Measurements from ENCODE around the gene GNAS. TPM values are rescaled to one million over a fixed set of nuclear protein-coding genes. Genes with fewer than 3 reads are reported as not detected.

GNAS gene
- total RNA-seq, 4 donors from 2014 or later: 484 to 621 (median 524) TPM

- Histone ChIP-seq H3K27ac (no peak overlapping the region), H3K9me3 (no peaks in the 10 kb centered on the region), H3K4me3 (no peak overlapping the region), H3K4me1 (peaks cover 0 to 8% (median 0%) of the 10 kb centered on the region in 4 donors), H3K27me3 (no peaks in the 10 kb centered on the region), H3K36me3 (no peaks in the 10 kb centered on the region)
- no peak for TF ChIP-seq POLR2A (IDR thresholded peaks at IDR 0.05)
- TF ChIP-seq, protein P1, sequence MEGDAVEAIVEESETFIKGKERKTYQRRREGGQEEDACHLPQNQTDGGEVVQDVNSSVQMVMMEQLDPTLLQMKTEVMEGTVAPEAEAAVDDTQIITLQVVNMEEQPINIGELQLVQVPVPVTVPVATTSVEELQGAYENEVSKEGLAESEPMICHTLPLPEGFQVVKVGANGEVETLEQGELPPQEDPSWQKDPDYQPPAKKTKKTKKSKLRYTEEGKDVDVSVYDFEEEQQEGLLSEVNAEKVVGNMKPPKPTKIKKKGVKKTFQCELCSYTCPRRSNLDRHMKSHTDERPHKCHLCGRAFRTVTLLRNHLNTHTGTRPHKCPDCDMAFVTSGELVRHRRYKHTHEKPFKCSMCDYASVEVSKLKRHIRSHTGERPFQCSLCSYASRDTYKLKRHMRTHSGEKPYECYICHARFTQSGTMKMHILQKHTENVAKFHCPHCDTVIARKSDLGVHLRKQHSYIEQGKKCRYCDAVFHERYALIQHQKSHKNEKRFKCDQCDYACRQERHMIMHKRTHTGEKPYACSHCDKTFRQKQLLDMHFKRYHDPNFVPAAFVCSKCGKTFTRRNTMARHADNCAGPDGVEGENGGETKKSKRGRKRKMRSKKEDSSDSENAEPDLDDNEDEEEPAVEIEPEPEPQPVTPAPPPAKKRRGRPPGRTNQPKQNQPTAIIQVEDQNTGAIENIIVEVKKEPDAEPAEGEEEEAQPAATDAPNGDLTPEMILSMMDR (IDR thresholded peaks at IDR 0.05): no peak
- TF ChIP-seq EP300 (IDR thresholded peaks at IDR 0.05): no peak
- 82 to 93% methylated on average over 9 of the region's 9 CpGs for WGBS, 2 donors
- no peak for DNase-seq (ENCODE audit: low spot score in 2 of 2)
Observed at GRCh38 chr20:58880994-58881752, 28.7 kb downstream of the GNAS start.

GRCh38 chr20:58882704-58883089 is 30.2 kb downstream of the GNAS start:
- H3K36me3 ChIP-seq: no peaks in the 10 kb centered on the region
- peaks cover 0 to 10% (median 0%) of the 10 kb centered on the region in 4 donors for H3K4me1 ChIP-seq
- no peak for DNase-seq (ENCODE audit: low spot score in 2 of 2)
- no peaks in the 10 kb centered on the region for H3K9me3 ChIP-seq
- no peak overlapping the region for H3K4me3 ChIP-seq
- H3K27ac ChIP-seq: no peak overlapping the region
- H3K27me3 ChIP-seq: no peaks in the 10 kb centered on the region
- WGBS, 2 donors: 78 to 80% methylated on average over 5 of the region's 5 CpGs
- TF ChIP-seq, protein P1 (IDR thresholded peaks at IDR 0.05): no peak
- TF ChIP-seq EP300 (IDR thresholded peaks at IDR 0.05) (no peak), POLR2A (IDR thresholded peaks at IDR 0.05) (no peak)

- Histone ChIP-seq H3K4me3 (no peak overlapping the region), H3K9me3 (no peaks in the 10 kb centered on the region), H3K27ac (no peak overlapping the region), H3K27me3 (no peaks in the 10 kb centered on the region), H3K4me1 (peaks cover 0 to 16% (median 0%) of the 10 kb centered on the region in 4 donors), H3K36me3 (no peaks in the 10 kb centered on the region)
- no peak for TF ChIP-seq EP300 (IDR thresholded peaks at IDR 0.05)
- TF ChIP-seq, protein P1 (IDR thresholded peaks at IDR 0.05): no peak
- TF ChIP-seq POLR2A (IDR thresholded peaks at IDR 0.05): no peak
- WGBS, 2 donors: 42 to 64% methylated on average over 9 of the region's 9 CpGs
- DNase-seq (ENCODE audit: low spot score in 2 of 2): no peak
Observed at GRCh38 chr20:58883241-58883691, 30.8 kb downstream of the GNAS start.

DNA sequence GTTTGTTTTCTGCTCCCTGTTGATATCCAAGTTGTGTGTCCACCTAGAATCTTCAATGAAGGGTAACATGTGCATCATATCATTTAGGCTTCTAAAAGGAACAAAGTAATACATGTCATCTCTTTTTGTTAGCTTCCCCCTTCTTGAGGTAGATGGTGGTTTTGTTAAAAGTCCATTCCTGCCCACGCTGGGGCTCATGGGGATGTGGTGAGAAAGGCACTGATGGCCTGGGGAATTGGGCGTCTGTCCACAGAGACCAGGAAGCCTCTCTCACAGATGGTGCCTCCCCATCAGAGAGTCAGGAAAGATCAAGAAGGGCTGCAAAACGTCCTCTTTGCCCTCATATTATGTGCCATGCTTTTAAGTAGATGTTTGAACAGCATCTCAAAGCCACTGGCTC is 32.5 kb downstream of the GNAS start:
- Histone ChIP-seq H3K27me3 (no peaks in the 10 kb centered on the region), H3K27ac (no peak overlapping the region), H3K9me3 (no peaks in the 10 kb centered on the region), H3K4me3 (no peak overlapping the region), H3K36me3 (no peaks in the 10 kb centered on the region), H3K4me1 (peaks cover 0 to 16% (median 0%) of the 10 kb centered on the region in 4 donors)
- 70 to 82% methylated on average over 3 of the region's 3 CpGs for WGBS, 2 donors
- DNase-seq (ENCODE audit: low spot score in 2 of 2): no peak
- TF ChIP-seq EP300 (IDR thresholded peaks at IDR 0.05) (no peak), POLR2A (IDR thresholded peaks at IDR 0.05) (no peak)
- TF ChIP-seq, protein P1 (IDR thresholded peaks at IDR 0.05): no peak

DNA sequence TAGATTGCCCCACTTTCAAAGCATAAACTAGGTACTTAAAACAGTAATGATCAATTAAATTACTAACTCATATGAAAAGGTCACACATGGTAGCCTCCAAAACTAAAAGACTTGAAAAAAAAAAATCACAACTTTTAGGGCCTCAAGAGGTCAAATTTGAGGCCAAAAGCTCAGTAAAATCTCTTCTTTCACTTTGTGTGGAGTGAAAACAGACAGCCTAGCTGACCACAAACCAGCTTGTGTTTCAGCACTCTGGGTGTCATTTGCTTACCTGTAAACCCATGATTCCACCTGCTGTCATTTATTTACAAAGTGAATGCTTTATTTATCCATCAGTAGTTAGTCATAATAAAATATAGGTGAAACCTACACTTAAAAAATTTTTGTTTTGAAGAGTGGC is 34.0 kb downstream of the GNAS start:
- DNase-seq (ENCODE audit: low spot score in 2 of 2): no peak

More for the DNA sequence above, 34.0 kb downstream of the GNAS start:
- H3K9me3 ChIP-seq: no peaks in the 10 kb centered on the region
- peaks cover 0 to 16% (median 0%) of the 10 kb centered on the region in 4 donors for H3K4me1 ChIP-seq
- no peaks in the 10 kb centered on the region for H3K27me3 ChIP-seq
- H3K4me3 ChIP-seq: no peak overlapping the region
- TF ChIP-seq EP300 (IDR thresholded peaks at IDR 0.05): no peak
- no peak for TF ChIP-seq POLR2A (IDR thresholded peaks at IDR 0.05)
- TF ChIP-seq, protein P1 (IDR thresholded peaks at IDR 0.05): no peak
- H3K36me3 ChIP-seq: no peaks in the 10 kb centered on the region
- no peak overlapping the region for H3K27ac ChIP-seq
